ENCODE data around the gene SLK. TPM values are rescaled to one million over a fixed set of nuclear protein-coding genes. Genes with fewer than 3 reads are reported as not detected.

SLK gene
- total and polyA plus RNA-seq, 7 donors, result 15.5 to 48.6 (median 36.6) TPM

DNA sequence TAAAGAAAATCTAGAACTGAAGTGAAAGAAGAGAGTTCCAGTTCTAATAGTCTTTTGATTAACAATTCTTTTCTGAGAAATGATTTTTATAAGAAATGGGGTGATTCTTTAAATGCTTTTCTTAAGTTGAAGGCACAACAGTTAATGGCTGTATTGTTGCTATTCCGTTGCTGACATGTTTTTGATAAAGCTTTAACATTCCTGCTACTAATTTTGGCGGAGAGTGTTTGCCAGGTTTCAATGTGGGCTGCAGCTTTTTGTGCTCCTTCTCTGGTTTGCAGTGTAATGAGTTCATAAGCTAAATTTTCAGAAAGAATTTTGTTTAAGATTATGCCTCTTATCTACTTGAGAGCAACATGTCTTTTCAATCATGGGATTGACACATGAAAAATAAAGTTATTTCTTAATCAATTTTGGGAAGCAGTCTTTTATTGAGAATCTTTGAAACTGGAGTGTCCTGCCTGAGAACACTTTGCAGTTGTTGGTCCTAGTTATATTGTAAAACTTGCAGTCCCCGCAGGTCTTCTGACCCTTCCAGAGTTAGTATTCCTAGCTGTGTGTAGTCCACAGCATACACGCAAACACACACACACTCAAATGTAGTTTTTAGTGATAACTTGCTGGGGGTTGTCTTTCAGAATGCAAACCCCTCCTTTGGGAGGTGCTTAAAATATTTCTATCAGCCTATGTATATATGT, 62.0 kb downstream of the SLK start:
- ATAC-seq (peak; percentile 10 to 37 (median 24)), DNase-seq (no peak)
- intact Hi-C loops (cut with DNase I), result loop anchor here in 1 of 2 donors (5.0 kb wide), 1 partner anchor 93 kb away; the partner anchor contains the start of gene SFR1
- Histone ChIP-seq H3K27ac (peak overlapping the region; percentile 27), H3K9me3 (no peaks in the 10 kb centered on the region), H3K4me3 (no peak overlapping the region), H3K36me3 (ENCODE audit: insufficient read depth in 1 of 2, low read depth in 1 of 2) (peaks cover 8 to 58% of the 10 kb centered on the region in 2 donors), H3K4me1 (no peaks in the 10 kb centered on the region), H3K27me3 (ENCODE audit: insufficient read depth in 3 of 3, low read length in 2 of 3) (no peaks in the 10 kb centered on the region)
- TF ChIP-seq, protein P1, sequence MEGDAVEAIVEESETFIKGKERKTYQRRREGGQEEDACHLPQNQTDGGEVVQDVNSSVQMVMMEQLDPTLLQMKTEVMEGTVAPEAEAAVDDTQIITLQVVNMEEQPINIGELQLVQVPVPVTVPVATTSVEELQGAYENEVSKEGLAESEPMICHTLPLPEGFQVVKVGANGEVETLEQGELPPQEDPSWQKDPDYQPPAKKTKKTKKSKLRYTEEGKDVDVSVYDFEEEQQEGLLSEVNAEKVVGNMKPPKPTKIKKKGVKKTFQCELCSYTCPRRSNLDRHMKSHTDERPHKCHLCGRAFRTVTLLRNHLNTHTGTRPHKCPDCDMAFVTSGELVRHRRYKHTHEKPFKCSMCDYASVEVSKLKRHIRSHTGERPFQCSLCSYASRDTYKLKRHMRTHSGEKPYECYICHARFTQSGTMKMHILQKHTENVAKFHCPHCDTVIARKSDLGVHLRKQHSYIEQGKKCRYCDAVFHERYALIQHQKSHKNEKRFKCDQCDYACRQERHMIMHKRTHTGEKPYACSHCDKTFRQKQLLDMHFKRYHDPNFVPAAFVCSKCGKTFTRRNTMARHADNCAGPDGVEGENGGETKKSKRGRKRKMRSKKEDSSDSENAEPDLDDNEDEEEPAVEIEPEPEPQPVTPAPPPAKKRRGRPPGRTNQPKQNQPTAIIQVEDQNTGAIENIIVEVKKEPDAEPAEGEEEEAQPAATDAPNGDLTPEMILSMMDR (IDR thresholded peaks at IDR 0.05), result no peak
- WGBS, 3 donors, result 85 to 91% (median 86%) methylated on average over 4 of the region's 4 CpGs

DNA sequence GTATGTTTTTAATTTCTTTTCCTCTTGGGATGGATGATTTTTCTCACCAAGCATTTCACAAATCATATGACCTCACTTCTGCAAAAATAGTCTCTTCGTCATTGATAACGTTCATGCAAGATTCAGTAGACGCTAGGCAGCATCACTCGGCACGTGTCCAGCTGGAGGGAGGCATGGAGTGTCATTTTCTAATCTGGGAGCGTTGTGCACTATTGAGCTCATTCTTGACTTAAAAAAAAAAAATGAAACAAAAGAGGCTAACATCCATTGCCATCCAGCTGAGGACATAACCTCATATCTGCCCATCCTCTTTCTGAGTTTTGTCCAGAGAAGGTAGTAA, 62.6 kb downstream of the SLK start:
- DNase-seq (peak; percentile 78 to 84), ATAC-seq (peak; percentile 85 to 91 (median 86))
- no peaks in the 10 kb centered on the region for H3K9me3 ChIP-seq
- intact Hi-C loops (cut with DNase I), result loop anchor here in 1 of 2 donors (5.0 kb wide), 1 partner anchor 93 kb away; the partner anchor contains the start of gene SFR1
- H3K27ac ChIP-seq, result peak overlapping the region; percentile 27
- WGBS, 3 donors, result 35 to 59% (median 55%) methylated on average over 6 of the region's 6 CpGs
- TF ChIP-seq, protein P1 (IDR thresholded peaks at IDR 0.05), result no peak
- H3K4me1 ChIP-seq, result no peaks in the 10 kb centered on the region
- no peaks in the 10 kb centered on the region for H3K27me3 ChIP-seq (ENCODE audit: insufficient read depth in 3 of 3, low read length in 2 of 3)
- H3K4me3 ChIP-seq, result no peak overlapping the region
- peaks cover 3 to 52% of the 10 kb centered on the region in 2 donors for H3K36me3 ChIP-seq (ENCODE audit: insufficient read depth in 1 of 2, low read depth in 1 of 2)

DNA sequence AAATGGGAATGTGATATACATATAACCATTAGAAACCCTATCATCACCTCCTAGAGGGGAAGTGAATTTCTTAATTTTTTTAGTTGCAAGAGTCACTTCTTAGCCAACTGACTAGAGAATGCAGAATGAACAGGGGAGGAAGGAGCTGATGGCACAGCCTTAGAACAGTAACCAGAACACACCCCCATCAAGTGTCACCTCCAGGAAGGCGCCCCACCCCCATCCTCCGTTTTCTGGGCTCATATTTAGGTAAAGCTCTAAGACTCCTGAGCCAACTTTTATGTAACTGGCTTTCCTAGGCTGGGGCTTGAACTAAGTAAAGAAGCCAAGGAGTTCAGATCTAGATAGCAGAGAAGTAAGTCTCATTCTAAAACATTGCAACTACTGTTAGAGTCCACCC, 64.7 kb downstream of the SLK start:
- Histone ChIP-seq H3K27ac (no peak overlapping the region), H3K4me3 (no peak overlapping the region), H3K36me3 (ENCODE audit: insufficient read depth in 1 of 2, low read depth in 1 of 2) (peaks cover 0 to 32% of the 10 kb centered on the region in 2 donors), H3K4me1 (no peaks in the 10 kb centered on the region), H3K27me3 (ENCODE audit: insufficient read depth in 3 of 3, low read length in 2 of 3) (no peaks in the 10 kb centered on the region), H3K9me3 (no peaks in the 10 kb centered on the region)
- DNase-seq, result no peak
- WGBS, 3 donors, result 75 to 81% (median 80%) methylated on average over 2 of the region's 2 CpGs
- TF ChIP-seq, protein P1 (IDR thresholded peaks at IDR 0.05), result no peak
- no peak for ATAC-seq
- intact Hi-C loops (cut with DNase I), result no loop called here

DNA sequence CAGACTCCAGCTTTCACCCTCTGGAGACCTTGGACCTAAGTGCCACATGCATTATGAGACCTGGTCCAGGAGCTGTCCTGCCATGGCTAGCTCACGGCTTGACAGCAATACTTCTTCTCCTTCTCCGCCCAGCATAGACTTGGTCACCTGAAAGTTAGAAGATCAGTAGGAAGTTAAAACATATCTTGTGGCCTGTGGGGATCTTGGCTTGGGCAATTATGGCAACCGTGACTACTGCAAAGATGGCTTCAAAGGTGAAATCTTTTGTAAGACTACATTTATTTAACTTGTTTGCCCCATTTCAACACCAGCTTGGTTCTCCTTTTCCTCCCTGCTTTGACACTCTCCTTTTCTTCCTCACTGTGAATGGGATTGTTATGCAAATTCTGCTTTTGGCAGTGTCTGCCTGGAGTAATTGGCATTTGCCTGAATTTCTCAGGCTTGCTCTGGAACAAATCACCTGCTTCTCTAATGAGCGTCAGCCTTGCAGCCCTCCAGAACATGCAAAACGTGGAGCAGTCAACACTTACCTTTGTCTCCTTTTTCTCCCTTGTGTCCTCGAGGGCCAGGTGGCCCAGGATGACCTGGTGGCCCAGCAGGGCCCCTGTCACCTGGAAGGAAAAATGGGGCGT, 65.3 kb downstream of the SLK start:
- TF ChIP-seq, protein P1 (IDR thresholded peaks at IDR 0.05), result no peak
- H3K4me1 ChIP-seq, result no peaks in the 10 kb centered on the region
- H3K27ac ChIP-seq, result no peak overlapping the region
- no peaks in the 10 kb centered on the region for H3K9me3 ChIP-seq
- WGBS, 3 donors, result 74 to 84% (median 80%) methylated on average over 7 of the region's 7 CpGs
- no peaks in the 10 kb centered on the region for H3K27me3 ChIP-seq (ENCODE audit: insufficient read depth in 3 of 3, low read length in 2 of 3)
- ATAC-seq, result no peak
- peaks cover 0 to 26% of the 10 kb centered on the region in 2 donors for H3K36me3 ChIP-seq (ENCODE audit: insufficient read depth in 1 of 2, low read depth in 1 of 2)
- intact Hi-C loops (cut with DNase I), result no loop called here
- no peak for DNase-seq
- no peak overlapping the region for H3K4me3 ChIP-seq

All from psoas muscle (tissue), 8 donors.